GM12878 (cell line): ENCODE results near the gene TTC39A. TPM values are rescaled to one million over a fixed set of nuclear protein-coding genes. Genes with fewer than 3 reads are reported as not detected.

Experiments
- ATAC-seq: fragments of 200-7000 bp; cut with Tn5 transposase; 3 replicates; pipeline ENCODE4 v1.9.1; 2020; ENCODE audit warnings: mild to moderate bottlenecking, moderate library complexity
- BruUV-seq: library from RNA; stranded (reverse); fragments of 400-500 nt; replicated peaks from 2 replicates; lab custom pipeline; 2021; lab: Mats Ljungman, UMichigan
- CTCF ChIA-PET: fragments of 300-600 bp; sonication (Branson Sonifier 250); formaldehyde crosslinking; extraction: SDS; loops from one replicate; lab custom pipeline; 2021; ENCODE audit warnings: inconsistent platforms; lab: Yijun Ruan, JAX
- POLR2A ChIA-PET: fragments of 350-600 bp; formaldehyde crosslinking; extraction: SDS; loops from one replicate; lab custom pipeline; 2021; ENCODE audit warnings: inconsistent platforms; lab: Charles Lee
- RAD21 ChIA-PET: fragments of 300-600 bp; sonication (Branson Sonifier 250); formaldehyde crosslinking; loops from one replicate; lab custom pipeline; 2023; ENCODE audit warnings: antibody characterized with exemption; ENCODE audit not compliant: unreplicated experiment; lab: Charles Lee
- SMC1A ChIA-PET: fragments of 300-600 bp; sonication (Branson Sonifier 250); formaldehyde crosslinking; loops from one replicate; lab custom pipeline; 2023; ENCODE audit not compliant: unreplicated experiment, uncharacterized antibody; lab: Charles Lee
- DNase-seq: peaks from one replicate; pipeline ENCODE4 v3.0.0-alpha.2; 2011; ENCODE audit warnings: low read depth, low spot score
- FAIRE-seq: peaks from 3 replicates; lab custom pipeline; 2011; peaks lifted over from hg19 to GRCh38; lab: Jason Lieb, UNC
- H2AFZ ChIP-seq: 2 replicates; pipeline ENCODE4 v1.6.0; 2011; ENCODE audit warnings: low read depth, low read length, control low read depth; ENCODE audit not compliant: control insufficient read depth
- H3K27ac ChIP-seq: 2 replicates; pipeline ENCODE4 v1.5.1; 2011; ENCODE audit warnings: control low read depth; ENCODE audit not compliant: control insufficient read depth, insufficient read depth
- H3K27me3 ChIP-seq, 2 experiments: replicated peaks in 1 of 2; 2 replicates each; pipeline versions ENCODE4 v1.6.0 to v1.6.1; 2011; ENCODE audit warnings: low read length in 1 of 2; ENCODE audit not compliant: control insufficient read depth in 2 of 2, insufficient read depth in 2 of 2
- H3K36me3 ChIP-seq, 2 experiments: 2 replicates each; pipeline ENCODE4 v1.5.1; 2011; ENCODE audit warnings: low read length in 1 of 2; ENCODE audit not compliant: control insufficient read depth in 2 of 2, insufficient read depth in 2 of 2
- H3K4me1 ChIP-seq: 2 replicates; pipeline ENCODE4 v1.6.1; 2011; ENCODE audit warnings: mild to moderate bottlenecking, low read length, moderate library complexity, mixed read lengths; ENCODE audit not compliant: control insufficient read depth, insufficient read depth
- H3K4me2 ChIP-seq: 2 replicates; pipeline ENCODE4 v1.6.0; 2011; ENCODE audit warnings: control low read depth; ENCODE audit not compliant: control insufficient read depth, insufficient read depth
- H3K4me3 ChIP-seq: fragments of 200-600 bp; sonication (generic); 2 replicates; pipeline ENCODE4 v1.5.1; 2016
- H3K79me2 ChIP-seq: 2 replicates; pipeline ENCODE4 v1.6.0; 2011; ENCODE audit warnings: low read length; ENCODE audit not compliant: control insufficient read depth, insufficient read depth
- H3K9ac ChIP-seq: 2 replicates; pipeline ENCODE4 v1.8.0; 2011; ENCODE audit warnings: low read length, control low read depth, mixed read lengths; ENCODE audit not compliant: control insufficient read depth, insufficient read depth
- H3K9me3 ChIP-seq: replicated peaks from 3 replicates; pipeline ENCODE4 v1.5.1; 2011; ENCODE audit warnings: mild to moderate bottlenecking, low read length; ENCODE audit not compliant: control insufficient read depth, insufficient read depth
- H4K20me1 ChIP-seq: 2 replicates; pipeline ENCODE4 v1.6.0; 2011; ENCODE audit not compliant: control insufficient read depth, insufficient read depth
- DPF2 ChIP-seq: fragments of 450-650 bp; IDR thresholded peaks from 2 replicates; pipeline ENCODE4 v1.6.1; 2017; ENCODE audit warnings: mild to moderate bottlenecking
- RUNX3 ChIP-seq: IDR thresholded peaks from 2 replicates; pipeline ENCODE4 v1.6.1; 2012; ENCODE audit warnings: low read length, inconsistent platforms
- WRNIP1 ChIP-seq: IDR thresholded peaks from 2 replicates; pipeline ENCODE4 v1.6.1; 2011; ENCODE audit warnings: low read depth, low read length, improper control_type of control experiment, borderline replicate concordance
- WGBS: methylation state at CpG from one replicate; pipeline ENCODE4 v1.1.6; 2016; ENCODE audit warnings: low lambda C conversion rate; ENCODE audit not compliant: insufficient replicate concordance, insufficient coverage; ENCODE audit errors: missing lambda C conversion rate; 5-methylcytosine and 5-hydroxymethylcytosine counted together
- in situ Hi-C: fragments of 300-500 bp; cut with MboI; formaldehyde crosslinking; loops from 9 replicates; pipeline ENCODE4 v1.14.3; 2018; ENCODE audit warnings: mixed read lengths
- intact Hi-C: fragments of 100-400 bp; cut with micrococcal nuclease; formaldehyde crosslinking; loops from one replicate; pipeline ENCODE4 v1.14.2; 2022; ENCODE audit not compliant: unreplicated experiment
- polyA plus RNA-seq, 11 experiments: library from polyadenylated mRNA; depleted of rRNA in 4 of 11; unstranded in 6 of 11; stranded (reverse) in 5 of 11; fragments of >200 nt; fragmentation: Nextera tagmentation in 4 of 11; fragmentation: Illumina TruSeq in 1 of 11; extraction: Ambion mirVana in 4 of 11; extraction: Trizol in 1 of 11; gene quantifications; 1 replicate in 1 of 11; 2 replicates in 10 of 11; pipeline versions ENCODE4 v1.2.1 to v1.2.3, GENCODE V29; 2011 to 2016; ENCODE audit warnings: inconsistent platforms in 2 of 11, missing spikeins in 2 of 11, low read depth in 1 of 11
- total RNA-seq, 4 experiments: library from RNA; depleted of rRNA in 3 of 4; stranded (reverse); fragments of >200 nt in 3 of 4; fragmentation: Illumina TruSeq in 1 of 4; extraction: Trizol in 1 of 4; gene quantifications; 2 replicates each; pipeline versions ENCODE4 v1.2.1 to v1.2.3, GENCODE V29; 2013 to 2021
- TF ChIP-seq, protein P1 (sequence below): fragments of 150-350 bp; IDR thresholded peaks from 2 replicates; pipeline ENCODE4 v1.6.1; 2016; ENCODE audit warnings: low read depth, low read length

Gene TTC39A
- total and polyA plus RNA-seq, 10 of the 15 experiments (the other 5 are each of a cell fraction or from before 2014, with no cell fraction given) = 0.18 to 3.0 (median 1.2) TPM

GRCh38 chr1:51242546-51242945 is 87.8 kb downstream of the TTC39A start (continued):
- TF ChIP-seq WRNIP1 (no peak), DPF2 (no peak)

- ATAC-seq (peak; percentile 9; the same call in 2 of the 3 replicates), DNase-seq (no peak), FAIRE-seq (no peak)
- ChIA-PET RAD21 (interaction anchor here (1.6 kb wide), 1 partner anchor 28 kb away, joined by 5 read pairs; no protein-coding TSS in a partner anchor), POLR2A (interaction anchor here (0.5 to 1.0 kb wide), 3 partner anchors 26 to 45 kb away, joined by 3 to 5 read pairs (median 3); no protein-coding TSS in a partner anchor), SMC1A (interaction anchor here (1.3 to 1.5 kb wide), 3 partner anchors 18 to 56 kb away, joined by 3 to 8 read pairs (median 3); no protein-coding TSS in a partner anchor), CTCF (no interaction called here)
- peak; percentile 26; the same call in 1 of the 2 replicates for TF ChIP-seq RUNX3
- TF ChIP-seq, protein P1, sequence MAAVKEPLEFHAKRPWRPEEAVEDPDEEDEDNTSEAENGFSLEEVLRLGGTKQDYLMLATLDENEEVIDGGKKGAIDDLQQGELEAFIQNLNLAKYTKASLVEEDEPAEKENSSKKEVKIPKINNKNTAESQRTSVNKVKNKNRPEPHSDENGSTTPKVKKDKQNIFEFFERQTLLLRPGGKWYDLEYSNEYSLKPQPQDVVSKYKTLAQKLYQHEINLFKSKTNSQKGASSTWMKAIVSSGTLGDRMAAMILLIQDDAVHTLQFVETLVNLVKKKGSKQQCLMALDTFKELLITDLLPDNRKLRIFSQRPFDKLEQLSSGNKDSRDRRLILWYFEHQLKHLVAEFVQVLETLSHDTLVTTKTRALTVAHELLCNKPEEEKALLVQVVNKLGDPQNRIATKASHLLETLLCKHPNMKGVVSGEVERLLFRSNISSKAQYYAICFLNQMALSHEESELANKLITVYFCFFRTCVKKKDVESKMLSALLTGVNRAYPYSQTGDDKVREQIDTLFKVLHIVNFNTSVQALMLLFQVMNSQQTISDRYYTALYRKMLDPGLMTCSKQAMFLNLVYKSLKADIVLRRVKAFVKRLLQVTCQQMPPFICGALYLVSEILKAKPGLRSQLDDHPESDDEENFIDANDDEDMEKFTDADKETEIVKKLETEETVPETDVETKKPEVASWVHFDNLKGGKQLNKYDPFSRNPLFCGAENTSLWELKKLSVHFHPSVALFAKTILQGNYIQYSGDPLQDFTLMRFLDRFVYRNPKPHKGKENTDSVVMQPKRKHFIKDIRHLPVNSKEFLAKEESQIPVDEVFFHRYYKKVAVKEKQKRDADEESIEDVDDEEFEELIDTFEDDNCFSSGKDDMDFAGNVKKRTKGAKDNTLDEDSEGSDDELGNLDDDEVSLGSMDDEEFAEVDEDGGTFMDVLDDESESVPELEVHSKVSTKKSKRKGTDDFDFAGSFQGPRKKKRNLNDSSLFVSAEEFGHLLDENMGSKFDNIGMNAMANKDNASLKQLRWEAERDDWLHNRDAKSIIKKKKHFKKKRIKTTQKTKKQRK = no peak
- H3K27ac ChIP-seq = no peak overlapping the region
- no peak overlapping the region for H2AFZ ChIP-seq
- H3K36me3 ChIP-seq = no peaks in the 10 kb centered on the region; a peak in 1 of 4 replicates
- no peaks in the 10 kb centered on the region for H3K27me3 ChIP-seq
- BruUV-seq = no TSS peak
- H3K4me1 ChIP-seq = peaks cover 21% of the 10 kb centered on the region
- H4K20me1 ChIP-seq = no peaks in the 10 kb centered on the region
- in situ Hi-C loops = no loop called here
- no peak overlapping the region for H3K9ac ChIP-seq
- H3K4me3 ChIP-seq = peak overlapping the region; percentile 34; the same call in 1 of the 2 replicates
- WGBS = 0% methylated on average over 1 of the region's 1 CpG
- no peaks in the 10 kb centered on the region; the same call in 2 of the 3 replicates for H3K9me3 ChIP-seq
- peak overlapping the region; percentile 59 for H3K4me2 ChIP-seq
- intact Hi-C loops = no loop called here
- H3K79me2 ChIP-seq = peaks cover 61% of the 10 kb centered on the region
Measured at GRCh38 chr1:51241119-51241518, 89.2 kb downstream of the TTC39A start.
